GM21360 (cell line): Measurements from ENCODE around the gene ATP2B2.

ENCODE experiments used
- ATAC-seq: cut with Tn5 transposase; IDR thresholded peaks from one replicate; pipeline ENCODE4 v1.9.1; 2021; ENCODE audit warnings: mild to moderate bottlenecking, moderate library complexity; ENCODE audit not compliant: unreplicated experiment

Gene ATP2B2

DNA sequence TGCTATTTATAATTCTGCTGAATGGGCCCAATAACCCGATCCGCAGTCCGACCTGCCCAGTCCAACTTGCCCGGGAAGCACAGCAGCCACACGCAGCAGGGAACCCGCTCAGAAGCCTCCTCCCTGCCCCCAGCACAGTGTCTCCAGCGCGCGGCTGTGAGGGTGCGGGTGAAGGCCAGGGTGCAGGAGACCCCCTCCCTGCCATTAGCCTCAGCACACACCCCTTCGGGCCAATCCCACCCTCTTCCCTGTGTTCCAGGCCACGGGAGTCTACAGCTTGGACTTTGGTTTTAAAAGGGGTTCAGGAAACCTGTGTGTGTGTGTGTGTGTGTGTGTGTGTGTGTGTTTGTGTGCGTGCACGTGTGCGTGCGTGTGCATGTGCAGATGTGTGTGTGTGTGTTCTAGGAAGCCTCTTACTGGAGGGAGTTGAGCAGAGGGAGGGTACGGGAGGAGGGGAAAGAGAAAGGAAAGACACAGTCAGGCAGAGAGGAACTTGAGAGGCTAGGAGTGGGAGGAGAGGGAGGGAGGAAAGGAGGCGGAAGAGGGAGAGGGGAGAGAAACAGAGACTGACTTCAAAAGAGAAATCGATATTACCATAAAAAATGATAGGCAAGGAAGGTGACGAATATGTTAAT is 34.2 kb downstream of the ATP2B2 start:
- no peak for ATAC-seq

DNA sequence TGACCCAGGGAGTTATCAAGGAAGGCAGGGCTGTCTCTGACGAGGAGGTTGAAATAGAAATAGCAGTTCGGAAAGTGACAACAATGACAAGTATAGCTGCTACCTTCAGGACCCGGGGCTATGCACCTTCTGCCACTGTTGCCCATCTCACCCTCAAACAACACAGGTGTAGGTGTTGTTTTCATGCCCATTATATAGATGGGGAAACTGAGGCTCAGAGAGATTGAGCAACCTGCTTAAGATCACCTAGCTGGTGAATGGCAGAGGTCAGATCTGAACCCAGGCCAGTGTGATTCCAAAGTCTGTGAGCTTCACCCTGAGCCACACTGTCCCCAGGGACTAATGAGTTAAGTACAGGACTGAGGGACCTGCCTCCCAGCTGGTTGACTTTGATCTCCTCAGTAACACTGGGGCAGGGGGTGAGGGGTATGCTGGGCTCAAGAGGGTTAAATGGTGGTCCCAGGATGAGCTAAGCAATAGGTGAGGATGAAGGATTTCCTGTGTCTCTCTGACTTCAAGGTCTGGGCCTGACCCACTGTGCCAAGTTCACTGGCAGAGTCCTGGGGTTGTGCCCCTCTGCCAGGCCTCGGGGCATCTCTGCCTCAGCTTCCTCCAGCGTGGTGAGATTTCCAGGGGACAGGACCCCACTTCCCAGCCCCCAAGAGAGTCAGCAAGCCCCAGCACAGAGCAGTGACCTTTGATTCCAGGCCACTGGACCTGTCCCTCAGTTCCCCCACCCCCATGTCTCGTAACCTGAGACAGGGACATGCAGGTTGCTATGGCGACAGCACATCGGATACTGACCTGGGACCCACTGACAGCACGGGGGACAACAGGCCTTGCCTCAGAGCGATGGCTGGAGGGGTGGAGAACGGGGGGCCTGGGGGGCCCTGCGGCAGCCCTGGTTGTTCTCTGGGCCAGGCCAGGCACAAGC is 35.0 kb downstream of the ATP2B2 start:
- ATAC-seq, result no peak

DNA sequence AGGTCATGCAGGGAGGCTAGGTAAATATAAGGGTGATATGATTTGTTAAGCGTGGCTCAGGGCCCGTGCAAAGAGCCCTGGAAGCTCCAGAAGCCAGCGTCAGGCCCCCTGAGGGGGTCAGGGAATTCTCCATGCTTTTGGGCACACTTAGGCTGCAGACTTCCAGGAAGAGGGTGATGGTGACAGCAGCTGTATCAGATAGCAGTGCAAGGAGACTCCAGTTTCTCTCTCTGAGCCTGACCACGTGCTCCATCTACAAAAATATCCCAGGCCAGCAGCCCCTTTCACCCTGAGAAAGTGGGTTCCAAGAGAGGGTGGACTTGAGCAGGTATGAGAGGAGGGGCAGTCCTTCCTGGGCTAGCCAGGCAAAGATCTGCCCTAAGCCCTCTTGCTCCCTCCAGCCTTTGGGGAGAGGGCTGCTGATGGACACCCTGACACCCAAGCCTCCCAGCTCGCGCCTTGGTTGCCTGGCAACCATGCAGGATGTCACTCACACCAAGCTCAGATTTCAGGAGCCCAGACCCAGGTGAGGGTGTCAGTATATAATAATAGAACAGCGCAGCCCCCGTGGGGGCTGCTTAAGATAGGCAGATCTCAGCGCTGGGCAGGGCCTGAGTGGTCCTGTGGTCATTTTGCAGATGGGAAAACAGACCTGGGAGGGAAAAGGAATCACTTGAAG is 35.8 kb downstream of the ATP2B2 start:
- no peak for ATAC-seq

DNA sequence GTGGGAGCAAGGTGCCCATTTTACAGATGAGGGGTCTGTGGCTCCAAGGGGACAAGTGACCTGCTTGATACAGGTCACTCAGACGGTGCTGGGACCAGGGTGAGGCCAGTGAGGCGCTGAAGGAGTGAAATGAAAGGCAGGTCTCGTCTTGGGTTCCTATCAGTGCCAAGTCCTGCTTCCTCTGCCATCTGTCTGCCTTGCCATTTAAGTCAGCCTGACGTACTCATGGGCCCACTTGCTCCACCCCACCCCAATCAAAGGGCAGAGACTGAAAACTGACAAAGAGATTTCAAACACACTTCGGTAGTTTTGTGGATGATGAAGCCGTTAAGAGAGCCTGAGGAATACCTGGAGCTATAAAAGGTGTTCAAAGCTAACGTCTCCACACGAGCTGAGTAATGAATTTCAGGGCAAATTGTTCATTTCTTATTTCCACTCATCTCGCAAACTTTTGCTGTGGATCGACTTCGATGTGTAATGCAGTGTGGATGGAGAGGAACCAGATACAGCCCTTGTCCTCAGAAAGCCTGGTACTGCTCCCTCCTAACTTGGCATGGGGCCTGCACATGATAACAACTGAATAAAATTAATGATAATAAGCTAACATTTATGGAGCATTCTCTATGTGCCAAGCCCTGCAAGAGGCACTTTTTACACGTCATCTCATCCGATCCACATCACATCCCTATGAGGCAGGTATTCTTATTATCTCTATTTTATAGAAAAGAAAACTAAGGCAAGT is 36.6 kb downstream of the ATP2B2 start:
- ATAC-seq, result no peak

DNA sequence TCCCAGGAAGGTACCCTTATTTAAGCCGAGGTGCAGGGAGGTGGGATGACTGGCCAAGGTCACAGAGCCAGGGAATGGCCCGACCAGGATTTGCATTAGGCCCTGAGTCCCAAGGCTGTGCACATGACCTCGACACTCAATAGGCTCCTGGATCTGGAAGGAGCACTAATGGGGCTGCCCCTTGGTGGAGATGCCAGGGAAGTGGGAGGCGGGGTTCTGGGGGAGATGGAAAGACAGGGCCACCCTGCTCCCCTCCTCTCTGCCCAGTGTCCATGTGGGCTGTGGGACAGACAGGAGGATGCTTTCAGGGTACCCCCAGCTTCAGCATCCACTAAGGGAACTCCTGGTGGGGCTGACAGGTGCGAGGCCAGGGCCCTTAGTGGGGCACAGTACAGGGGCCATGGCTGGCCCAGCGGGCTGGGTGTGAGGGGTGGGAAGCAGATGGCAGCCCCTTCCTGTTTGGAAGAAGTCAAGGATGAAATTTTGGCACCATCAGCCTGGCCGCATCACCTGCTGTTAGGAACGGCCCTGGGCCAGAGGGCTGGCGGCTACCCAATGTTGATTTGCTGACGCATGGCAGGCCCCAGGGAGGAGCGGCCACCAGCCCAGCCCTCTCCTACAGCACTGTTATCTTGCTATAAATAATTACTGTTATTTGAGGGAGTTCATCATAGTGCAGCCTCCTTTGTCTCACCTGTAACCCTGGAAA is 37.3 kb downstream of the ATP2B2 start:
- no peak for ATAC-seq

DNA sequence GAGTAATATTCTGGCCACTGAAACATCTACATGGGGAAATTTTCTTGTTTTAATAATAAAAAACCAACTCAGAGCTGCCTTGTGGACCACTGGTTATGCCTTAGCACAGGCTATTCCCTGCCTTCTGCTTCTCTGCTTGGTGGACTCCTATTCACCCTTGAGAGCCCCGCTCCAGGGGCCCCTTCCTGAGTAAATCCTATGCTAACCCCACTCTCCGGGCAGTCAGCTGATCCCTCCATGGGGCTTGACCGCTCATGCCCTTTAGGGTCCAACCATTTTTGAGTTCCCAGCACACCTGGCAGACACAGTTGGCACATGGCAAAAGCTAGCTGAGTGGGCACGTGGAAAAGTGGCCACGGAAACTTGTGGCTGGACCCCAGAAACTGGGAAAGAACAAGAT is 38.2 kb downstream of the ATP2B2 start:
- ATAC-seq, result no peak

DNA sequence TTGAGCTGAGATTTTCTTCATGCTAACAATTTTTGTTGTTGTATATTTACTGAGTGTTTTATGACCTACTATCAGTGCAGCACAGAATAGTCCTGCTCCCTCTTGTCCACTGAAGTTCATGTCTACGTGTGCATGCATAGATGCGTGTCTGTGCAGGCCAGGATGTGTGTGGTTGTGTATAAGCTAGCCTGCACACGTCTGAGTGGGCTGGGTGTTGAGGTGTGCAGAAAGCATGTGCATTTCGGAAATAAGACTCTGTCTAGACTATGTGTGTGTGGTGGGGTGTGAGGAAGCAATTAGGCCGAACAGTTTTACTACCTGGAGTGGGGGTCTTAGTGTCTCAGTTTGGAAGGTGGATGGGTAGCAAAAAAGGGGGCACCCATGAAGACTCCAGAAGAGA is 39.2 kb downstream of the ATP2B2 start:
- no peak for ATAC-seq

DNA sequence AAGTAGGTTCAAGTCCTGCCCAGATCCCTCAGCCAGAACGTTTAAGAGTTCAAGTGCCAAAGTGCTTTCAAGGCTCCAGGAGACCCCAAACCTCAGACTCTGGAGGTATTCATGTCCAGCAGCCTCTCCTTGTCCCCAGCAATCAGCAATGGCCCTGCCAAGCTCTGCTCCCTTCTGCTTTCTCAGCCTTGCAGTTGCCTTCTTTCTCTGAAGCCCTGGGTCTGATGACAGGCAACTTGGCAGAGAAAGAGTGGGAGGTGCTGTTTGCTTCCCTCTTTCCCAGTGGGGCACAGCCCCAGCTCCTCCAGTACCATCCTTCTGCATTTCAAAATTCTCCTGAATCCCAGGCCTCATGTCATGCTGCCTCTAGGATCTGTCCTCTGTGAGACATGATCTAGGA is 40.2 kb downstream of the ATP2B2 start:
- ATAC-seq, result no peak

DNA sequence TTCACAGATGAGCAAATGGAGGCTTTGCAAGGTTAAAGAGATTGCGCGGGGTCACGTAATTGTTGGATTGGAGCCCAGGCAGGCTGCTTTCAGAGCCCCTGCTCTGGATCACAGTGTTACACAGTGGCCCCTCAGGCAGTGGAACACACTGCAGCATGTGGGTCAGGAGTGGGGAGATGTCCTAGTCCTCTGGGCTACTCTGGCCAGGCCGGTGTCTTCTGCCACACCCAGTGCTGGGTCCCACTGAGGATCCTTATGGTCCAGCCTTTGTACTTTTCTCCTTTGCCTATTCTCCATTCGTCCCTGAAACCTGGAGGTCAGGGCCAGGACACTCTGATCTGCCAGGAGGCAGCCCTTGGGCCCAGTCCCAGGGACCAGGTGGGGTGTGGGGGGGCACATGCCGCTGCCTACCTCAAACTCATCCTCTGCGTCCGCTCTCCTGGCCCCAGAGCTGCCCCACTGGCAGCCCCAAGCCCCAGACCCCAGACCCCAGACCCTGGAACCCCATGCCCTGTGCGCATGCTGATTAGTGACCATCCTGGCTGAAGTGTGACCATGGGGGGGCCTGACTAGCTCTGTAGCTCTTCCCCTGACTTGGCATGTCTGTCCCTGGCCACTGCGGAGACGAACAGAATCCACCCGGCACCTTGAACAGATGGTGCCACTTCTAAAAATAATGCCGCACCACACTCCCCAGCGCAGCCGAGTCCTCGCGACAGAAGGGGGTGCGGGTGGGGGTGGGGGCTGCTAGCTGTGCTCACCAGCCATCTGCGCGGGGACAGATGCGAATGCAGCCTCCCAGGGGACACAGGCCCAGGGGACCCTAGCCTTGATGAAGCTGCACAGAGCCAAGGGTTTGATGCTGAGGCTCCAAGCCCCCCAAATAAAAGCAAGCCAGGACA is 41.6 kb downstream of the ATP2B2 start:
- ATAC-seq, result no peak

DNA sequence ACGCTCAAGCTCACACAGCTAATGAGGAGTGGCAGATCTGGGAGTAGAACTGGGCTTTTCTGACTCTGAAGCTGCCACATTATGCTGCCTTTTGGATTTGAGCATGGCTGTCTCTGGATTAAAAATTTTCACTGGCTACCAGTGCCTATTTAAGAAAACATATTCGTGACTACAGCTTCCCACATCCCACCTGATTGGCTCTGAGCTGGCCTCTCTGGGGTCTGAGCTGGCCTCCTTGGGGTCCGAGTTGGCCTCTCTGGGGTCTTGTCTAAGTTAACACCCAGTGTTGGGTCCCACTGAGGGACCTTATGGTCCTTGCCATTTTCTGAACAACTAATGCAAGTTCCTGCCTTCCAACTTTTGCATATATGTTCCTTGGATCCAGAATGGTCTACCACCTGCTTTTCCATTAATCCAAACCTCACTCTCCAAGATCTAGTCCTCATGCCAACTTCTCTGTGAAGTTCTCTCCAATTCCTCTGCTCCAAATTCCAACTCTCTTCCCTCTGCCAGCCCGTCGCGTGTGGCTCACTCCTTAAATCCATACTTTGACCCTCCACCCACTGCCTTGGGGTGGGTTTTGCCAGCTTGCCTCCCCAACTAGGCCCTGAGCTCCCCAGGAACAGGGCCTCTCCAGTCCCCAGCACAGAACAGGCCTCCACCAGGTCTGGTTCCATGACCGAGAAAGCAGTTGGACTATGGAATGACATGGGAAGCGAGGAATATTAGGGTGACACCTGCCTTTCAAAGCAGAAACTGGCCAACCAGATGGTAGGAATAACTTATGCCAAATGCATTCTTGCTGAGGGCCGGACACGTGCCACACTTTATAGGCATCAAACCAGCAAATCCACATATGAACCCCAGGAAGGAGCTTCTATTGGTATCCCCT is 42.5 kb downstream of the ATP2B2 start:
- no peak for ATAC-seq

DNA sequence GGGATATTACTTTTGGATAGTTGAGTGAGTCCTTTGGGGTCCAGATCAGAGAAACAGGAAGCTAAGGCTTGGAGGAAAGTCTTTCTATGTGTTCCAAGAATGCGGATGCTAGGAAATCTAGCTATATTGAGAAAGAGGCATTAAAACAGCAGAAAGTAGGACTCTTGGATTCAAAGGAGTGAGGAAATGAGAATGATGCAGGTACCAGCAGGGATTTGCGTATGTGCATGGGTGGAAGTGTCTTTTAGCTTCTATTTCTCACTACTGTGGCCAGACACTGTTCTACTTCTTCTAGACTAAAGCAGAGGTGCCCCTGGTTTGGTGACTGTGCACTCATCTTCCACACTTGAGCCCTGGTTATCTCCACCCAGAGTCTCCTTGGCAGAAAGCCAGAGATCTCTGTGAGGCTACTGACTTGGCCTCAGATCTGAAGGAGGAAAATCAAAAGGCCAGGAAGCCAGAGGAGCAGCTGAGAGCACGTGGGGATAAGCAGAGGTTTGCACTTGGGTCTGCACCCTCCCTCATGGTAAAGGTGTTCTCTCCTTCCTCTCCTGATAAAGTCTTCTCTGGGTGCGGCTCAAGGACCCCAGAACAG is 44.3 kb downstream of the ATP2B2 start:
- no peak for ATAC-seq

DNA sequence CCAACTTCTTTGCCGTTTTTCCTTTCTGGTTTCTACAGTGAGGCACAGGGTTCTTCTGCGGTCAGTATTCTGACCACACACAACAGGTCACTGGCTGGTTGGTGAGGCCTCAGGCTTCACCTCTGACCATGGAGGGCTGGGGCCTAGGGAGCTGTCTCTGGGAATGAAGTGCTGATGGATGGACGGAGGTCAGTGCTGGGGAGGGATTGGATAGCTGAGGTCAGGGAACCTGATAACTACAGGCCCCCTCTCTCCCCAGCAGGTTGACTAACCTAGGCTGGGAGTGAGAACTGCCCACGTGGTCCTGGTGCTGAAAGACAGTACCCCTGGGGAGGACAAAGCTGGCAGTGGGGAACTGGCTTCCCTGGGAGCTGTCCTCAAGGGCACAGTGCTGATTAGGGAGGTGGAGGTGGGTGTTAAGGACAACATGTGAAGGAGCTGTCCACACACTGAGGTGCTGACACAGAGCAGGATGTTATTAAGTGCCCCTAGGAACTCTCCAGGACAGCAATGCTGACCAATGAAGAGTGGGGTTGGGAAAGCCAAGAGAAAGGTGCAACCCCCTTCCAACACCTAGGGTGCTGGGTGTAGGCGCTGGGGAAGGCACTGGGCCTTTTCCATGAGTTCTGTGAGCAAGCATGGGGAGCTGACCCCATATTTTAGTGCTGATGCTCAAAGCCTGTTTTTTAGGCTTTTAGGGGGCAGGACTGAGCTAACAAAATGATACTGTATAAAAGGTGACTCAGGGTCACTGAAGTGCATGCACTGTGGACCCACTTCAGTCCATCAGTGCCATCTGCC is 45.2 kb downstream of the ATP2B2 start:
- peak; percentile 49 for ATAC-seq

DNA sequence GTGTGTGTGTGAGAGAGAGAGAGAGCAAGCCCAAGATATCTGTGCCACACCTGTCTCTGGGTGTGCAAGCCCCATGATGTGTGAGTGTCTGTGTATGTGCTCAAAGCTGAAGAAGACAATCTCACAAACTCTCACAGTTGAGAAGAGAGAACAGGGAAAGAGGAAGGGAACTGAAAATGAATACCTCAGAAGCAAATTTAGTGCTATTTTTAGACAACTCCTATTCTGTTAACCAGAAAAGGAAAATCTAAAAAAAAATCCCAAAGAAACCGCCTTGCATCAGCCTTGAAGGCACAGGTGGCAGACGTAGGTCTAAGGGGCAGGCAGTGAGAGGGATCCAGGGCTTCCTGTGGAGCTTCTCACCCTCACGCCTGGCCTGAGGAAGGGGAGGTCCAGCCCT is 47.8 kb downstream of the ATP2B2 start:
- no peak for ATAC-seq

DNA sequence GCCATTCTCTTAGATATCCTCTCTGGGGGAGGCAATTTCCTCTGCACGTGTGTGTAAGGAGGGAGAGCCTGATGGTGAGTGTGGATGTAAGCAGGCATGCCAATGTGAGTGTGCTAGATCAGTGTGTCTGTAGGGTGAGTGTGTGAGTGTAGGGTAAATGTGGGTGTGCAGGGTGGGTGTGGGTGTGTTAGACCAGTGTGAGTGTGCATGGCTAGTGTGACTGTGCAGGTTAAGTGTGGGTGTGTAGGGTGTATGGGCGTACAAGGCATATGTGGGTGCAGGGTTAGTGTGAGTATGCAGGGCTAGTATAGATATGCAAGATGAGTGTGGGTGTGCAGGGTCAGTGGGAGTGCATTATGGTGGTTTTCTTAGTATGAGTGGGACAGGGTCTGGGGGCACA is 48.4 kb downstream of the ATP2B2 start:
- no peak for ATAC-seq

DNA sequence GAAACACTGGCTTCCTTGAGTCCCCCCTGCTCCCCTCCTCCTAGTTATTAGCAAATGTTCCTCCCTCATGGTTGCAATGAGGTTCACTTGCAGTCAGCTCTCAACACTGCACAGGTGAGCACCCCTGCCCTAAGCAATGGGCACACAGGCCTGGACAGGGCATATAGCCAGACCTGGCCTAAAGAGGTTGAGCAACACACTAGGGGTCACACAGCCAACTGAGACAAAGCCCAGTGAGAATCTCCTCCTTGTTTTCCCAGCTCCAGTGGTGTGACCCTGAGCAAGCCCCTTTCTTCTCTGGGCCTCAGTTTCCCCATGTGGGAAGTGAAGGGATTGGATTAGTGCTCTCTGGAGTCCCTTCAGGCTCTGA is 49.9 kb downstream of the ATP2B2 start:
- no peak for ATAC-seq

DNA sequence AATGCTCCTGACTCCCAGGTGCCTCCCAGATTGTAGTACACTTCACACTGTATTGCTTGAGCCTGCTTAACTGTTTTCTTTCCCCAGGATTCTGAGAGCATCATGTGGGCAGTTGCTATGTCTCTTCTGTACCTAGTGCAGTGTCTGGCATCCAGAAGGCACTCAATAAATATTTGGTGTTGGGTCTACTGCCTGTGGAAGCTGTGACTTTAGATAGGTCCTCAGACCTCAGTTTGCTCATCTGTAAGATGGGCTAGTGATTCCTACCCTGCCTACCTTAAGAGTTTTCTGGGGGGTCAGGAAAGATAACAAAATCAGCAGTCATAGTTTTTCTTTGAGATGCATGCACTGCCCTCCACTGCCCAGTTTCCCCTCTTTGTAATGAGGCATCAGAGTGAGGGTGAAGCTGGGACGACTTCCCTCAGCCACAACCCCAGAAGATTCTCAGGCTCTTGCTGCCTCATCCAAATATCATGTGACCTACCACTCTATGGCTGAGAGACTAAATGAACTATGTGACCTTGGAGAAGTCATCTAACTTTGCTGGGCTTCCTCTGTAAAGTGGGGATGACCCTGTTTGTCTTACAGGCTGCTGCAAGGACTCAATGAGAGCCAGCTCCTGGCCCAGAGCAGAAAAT is 50.4 kb downstream of the ATP2B2 start:
- no peak for ATAC-seq
